DMS114 treated with DMSO at 0.1 percent for 48 hours (cell line): ENCODE results near the gene OR3A3.
"Not testable (repeated sequence)": the region's sequence is repeated elsewhere in the genome, so short reads cannot be mapped to it uniquely, and the experiment has no call there.

Experiments
- DNase-seq: peaks from one replicate; lab custom pipeline; 2025; ENCODE audit not compliant: unreplicated experiment; lab: John Stamatoyannopoulos, UW

The OR3A3 gene

GRCh38 chr17:3411070-3411469, at the start of gene OR3A3:
TSS of gene OR3A3 (plus strand) at chr17:3411370.
- no peak for DNase-seq

- DNase-seq = not testable (repeated sequence)
Observed at GRCh38 chr17:3371167-3371566, 40.0 kb upstream of the OR3A3 start.

- DNase-seq = no peak
Observed at GRCh38 chr17:3378321-3378720, 32.8 kb upstream of the OR3A3 start.

- no peak for DNase-seq
Observed at GRCh38 chr17:3381957-3382356, 29.2 kb upstream of the OR3A3 start.

- DNase-seq = no peak
Observed at GRCh38 chr17:3385869-3386816, 25.0 kb upstream of the OR3A3 start, which contains the start of gene OR3A2. TSS of gene OR3A2 (minus strand) at chr17:3386308.

- DNase-seq = no peak
Observed at GRCh38 chr17:3389791-3390190, 21.4 kb upstream of the OR3A3 start.

- DNase-seq = not testable (repeated sequence)
Observed at GRCh38 chr17:3397801-3398200, 13.4 kb upstream of the OR3A3 start.

GRCh38 chr17:3398310-3398709, 12.9 kb upstream of the OR3A3 start, which contains the start of gene OR1E1:
TSS of gene OR1E1 (minus strand) at chr17:3398410. CDS start at chr17:3398410, 0 bp downstream.
- DNase-seq = no peak

- no peak for DNase-seq
Observed at GRCh38 chr17:3400055-3400454, 11.1 kb upstream of the OR3A3 start.

GRCh38 chr17:3401786-3402185, 9.4 kb upstream of the OR3A3 start:
- DNase-seq = no peak

GRCh38 chr17:3403856-3404255, 7.3 kb upstream of the OR3A3 start:
- DNase-seq = not testable (repeated sequence)

- DNase-seq = not testable (repeated sequence)
Observed at GRCh38 chr17:3412216-3412615, 1.0 kb downstream of the OR3A3 start.

- DNase-seq = no peak
Observed at GRCh38 chr17:3415610-3416009, 4.4 kb downstream of the OR3A3 start.

- no peak for DNase-seq
Observed at GRCh38 chr17:3418222-3418621, 7.1 kb downstream of the OR3A3 start.

GRCh38 chr17:3433215-3433614, 22.0 kb downstream of the OR3A3 start:
- not testable (repeated sequence) for DNase-seq

GRCh38 chr17:3433741-3434140, 22.6 kb downstream of the OR3A3 start, which contains the start of gene OR1E2:
TSS of gene OR1E2 (minus strand) at chr17:3433841. CDS start at chr17:3433841, 0 bp downstream.
- DNase-seq = no peak

GRCh38 chr17:3438368-3438767, 27.2 kb downstream of the OR3A3 start:
- no peak for DNase-seq

- DNase-seq = no peak
Observed at GRCh38 chr17:3440451-3440850, 29.3 kb downstream of the OR3A3 start.

GRCh38 chr17:3447625-3448024, 36.5 kb downstream of the OR3A3 start:
- DNase-seq = no peak

- no peak for DNase-seq
Observed at GRCh38 chr17:3448059-3448665, 37.0 kb downstream of the OR3A3 start.

- not testable (repeated sequence) for DNase-seq
Observed at GRCh38 chr17:3466355-3466754, 55.2 kb downstream of the OR3A3 start.

- no peak for DNase-seq
Observed at GRCh38 chr17:3469529-3469928, 58.4 kb downstream of the OR3A3 start.
